Duodenal mucosa (tissue), 2 donors: Measurements from ENCODE around the gene PIGO.

Experiments
- H3K27ac ChIP-seq: one replicate; pipeline ENCODE4 v1.7.0; 2013; ENCODE audit warnings: low read depth, low read length
- H3K27me3 ChIP-seq, 2 donors: one replicate each; pipeline ENCODE4 v1.7.0; 2013; ENCODE audit warnings: low read length in 2 of 2, control low read depth in 1 of 2; ENCODE audit not compliant: insufficient read depth in 2 of 2, control insufficient read depth in 1 of 2
- H3K36me3 ChIP-seq, 2 donors: one replicate each; pipeline ENCODE4 v1.7.0; 2013; ENCODE audit warnings: low read length in 2 of 2, control low read depth in 1 of 2; ENCODE audit not compliant: insufficient read depth in 2 of 2, control insufficient read depth in 1 of 2
- H3K4me1 ChIP-seq, 2 donors: one replicate each; pipeline ENCODE4 v1.7.0; 2013; ENCODE audit warnings: low read length in 2 of 2, control low read depth in 1 of 2; ENCODE audit not compliant: insufficient read depth in 2 of 2, control insufficient read depth in 1 of 2
- H3K4me3 ChIP-seq, 2 donors: one replicate each; pipeline ENCODE4 v1.7.0; 2013; ENCODE audit warnings: low read length in 2 of 2, low read depth in 1 of 2
- H3K9ac ChIP-seq, 2 donors: one replicate each; pipeline ENCODE4 v1.7.0; 2013; ENCODE audit warnings: low read length in 2 of 2, low read depth in 1 of 2
- H3K9me3 ChIP-seq, 2 donors: one replicate each; pipeline ENCODE4 v1.7.0; 2013; ENCODE audit warnings: low read length in 2 of 2, control low read depth in 1 of 2; ENCODE audit not compliant: control insufficient read depth in 1 of 2

The PIGO gene

GRCh38 chr9:35096035-35096849, at the start of gene PIGO:
Gene PIGO, minus strand, starts transcription at chr9:35096591. Its CDS starts 1,026 bp downstream, at chr9:35095565.
- peak within 1 kb of the TSS; percentile 85 to 95 for H3K4me3 ChIP-seq
- peaks cover 14 to 50% of the 10 kb centered on the region in 2 donors for H3K36me3 ChIP-seq
- no peaks in the 10 kb centered on the region for H3K9me3 ChIP-seq
- peak within 1 kb of the TSS; percentile 95 to 97 for H3K9ac ChIP-seq
- H3K27ac ChIP-seq: peak within 1 kb of the TSS; percentile 98
- no peaks in the 10 kb centered on the region for H3K27me3 ChIP-seq
- peaks cover 11 to 12% of the 10 kb centered on the region in 2 donors for H3K4me1 ChIP-seq

- H3K4me1 ChIP-seq: no peaks in the 10 kb centered on the region
- H3K4me3 ChIP-seq: no peak overlapping the region
- no peaks in the 10 kb centered on the region for H3K27me3 ChIP-seq
- H3K9ac ChIP-seq: no peak overlapping the region
- no peaks in the 10 kb centered on the region for H3K36me3 ChIP-seq
- peaks cover 12 to 20% of the 10 kb centered on the region in 2 donors for H3K9me3 ChIP-seq
- no peak overlapping the region for H3K27ac ChIP-seq
These were observed 45.6 kb upstream of the PIGO start for GRCh38 chr9:35142037-35142436.

- Histone ChIP-seq H3K27ac (no peak overlapping the region), H3K9ac (no peak overlapping the region), H3K4me1 (no peaks in the 10 kb centered on the region), H3K27me3 (no peaks in the 10 kb centered on the region), H3K36me3 (no peaks in the 10 kb centered on the region), H3K9me3 (peaks cover 12 to 20% of the 10 kb centered on the region in 2 donors), H3K4me3 (no peak overlapping the region)
These were observed 43.7 kb upstream of the PIGO start for GRCh38 chr9:35140093-35140492.

GRCh38 chr9:35136866-35137265, 40.5 kb upstream of the PIGO start:
- H3K27ac ChIP-seq: no peak overlapping the region

GRCh38 chr9:35135988-35136387, 39.6 kb upstream of the PIGO start:
- H3K4me3 ChIP-seq: no peak overlapping the region
- H3K9ac ChIP-seq: no peak overlapping the region
- H3K27me3 ChIP-seq: no peaks in the 10 kb centered on the region
- H3K9me3 ChIP-seq: no peaks in the 10 kb centered on the region
- no peaks in the 10 kb centered on the region for H3K4me1 ChIP-seq
- no peak overlapping the region for H3K27ac ChIP-seq
- no peaks in the 10 kb centered on the region for H3K36me3 ChIP-seq

More at GRCh38 chr9:35136866-35137265, 40.5 kb upstream of the PIGO start:
- H3K4me1 ChIP-seq: no peaks in the 10 kb centered on the region
- no peaks in the 10 kb centered on the region for H3K36me3 ChIP-seq
- no peaks in the 10 kb centered on the region for H3K27me3 ChIP-seq
- no peak overlapping the region for H3K9ac ChIP-seq
- peaks cover 4 to 8% of the 10 kb centered on the region in 2 donors for H3K9me3 ChIP-seq
- no peak overlapping the region for H3K4me3 ChIP-seq

GRCh38 chr9:35134920-35135319, 38.5 kb upstream of the PIGO start:
- H3K9me3 ChIP-seq: no peaks in the 10 kb centered on the region
- H3K27me3 ChIP-seq: no peaks in the 10 kb centered on the region
- no peak overlapping the region for H3K27ac ChIP-seq
- H3K36me3 ChIP-seq: no peaks in the 10 kb centered on the region
- H3K4me3 ChIP-seq: no peak overlapping the region
- H3K4me1 ChIP-seq: no peaks in the 10 kb centered on the region
- no peak overlapping the region for H3K9ac ChIP-seq

- Histone ChIP-seq H3K9ac (peak overlapping the region; percentile 61 to 73), H3K4me3 (peak overlapping the region; percentile 90 to 94), H3K27me3 (no peaks in the 10 kb centered on the region), H3K36me3 (no peaks in the 10 kb centered on the region), H3K4me1 (peaks cover 30 to 34% of the 10 kb centered on the region in 2 donors), H3K27ac (no peak overlapping the region), H3K9me3 (no peaks in the 10 kb centered on the region)
These were observed 20.6 kb upstream of the PIGO start for GRCh38 chr9:35116898-35117551.

GRCh38 chr9:35116539-35116897, 20.1 kb upstream of the PIGO start:
- peak overlapping the region; percentile 81 for H3K27ac ChIP-seq
- peaks cover 35 to 38% of the 10 kb centered on the region in 2 donors for H3K4me1 ChIP-seq
- H3K27me3 ChIP-seq: no peaks in the 10 kb centered on the region
- no peaks in the 10 kb centered on the region for H3K9me3 ChIP-seq
- no peaks in the 10 kb centered on the region for H3K36me3 ChIP-seq
- peak overlapping the region; percentile 61 to 73 for H3K9ac ChIP-seq
- peak overlapping the region; percentile 90 to 94 for H3K4me3 ChIP-seq

- H3K9me3 ChIP-seq: no peaks in the 10 kb centered on the region
- peak within 1 kb of the TSS; percentile 81 for H3K27ac ChIP-seq
- H3K27me3 ChIP-seq: no peaks in the 10 kb centered on the region
- H3K36me3 ChIP-seq: no peaks in the 10 kb centered on the region
- H3K4me3 ChIP-seq: peak within 1 kb of the TSS; percentile 90 to 94
- peaks cover 37 to 39% of the 10 kb centered on the region in 2 donors for H3K4me1 ChIP-seq
- peak within 1 kb of the TSS; percentile 75 to 91 for H3K9ac ChIP-seq
These were observed 19.5 kb upstream of the PIGO start, which contains the start of gene ATOSB for GRCh38 chr9:35115680-35116538. Gene ATOSB, minus strand, starts transcription at chr9:35115862. Its CDS starts 7,588 bp downstream, at chr9:35108274.
